HG03139 (cell line): Measurements from ENCODE around the gene ATP5ME.
"Not testable (repeated sequence)": the region's sequence is repeated elsewhere in the genome, so short reads cannot be mapped to it uniquely, and the experiment has no call there.

ENCODE experiments used
- ATAC-seq: cut with Tn5 transposase; IDR thresholded peaks from one replicate; pipeline ENCODE4 v1.9.1; 2021; ENCODE audit not compliant: unreplicated experiment

The ATP5ME gene

GRCh38 chr4:671769-672168 lies 2.3 kb downstream of the ATP5ME start:
- no peak for ATAC-seq

GRCh38 chr4:669806-670559 lies 4.1 kb downstream of the ATP5ME start:
- ATAC-seq, result not testable (repeated sequence)

GRCh38 chr4:668219-668618 lies 5.9 kb downstream of the ATP5ME start:
- ATAC-seq, result not testable (repeated sequence)

GRCh38 chr4:667545-667925 lies 6.5 kb downstream of the ATP5ME start:
- ATAC-seq, result no peak

GRCh38 chr4:666822-667544 lies 7.1 kb downstream of the ATP5ME start:
- ATAC-seq, result no peak

- no peak for ATAC-seq
These were observed 7.7 kb downstream of the ATP5ME start for GRCh38 chr4:666436-666810.

GRCh38 chr4:665751-666435 lies 8.2 kb downstream of the ATP5ME start:
- ATAC-seq, result no peak

GRCh38 chr4:665381-665750 lies 8.7 kb downstream of the ATP5ME start:
- no peak for ATAC-seq

- no peak for ATAC-seq
These were observed 9.3 kb downstream of the ATP5ME start for GRCh38 chr4:664713-665231.

- no peak for ATAC-seq
These were observed 10.3 kb downstream of the ATP5ME start for GRCh38 chr4:663438-664428.

GRCh38 chr4:663046-663437 lies 11.0 kb downstream of the ATP5ME start:
- ATAC-seq, result no peak

- ATAC-seq, result no peak
These were observed 12.0 kb downstream of the ATP5ME start for GRCh38 chr4:661881-662761.

- no peak for ATAC-seq
These were observed 12.8 kb downstream of the ATP5ME start for GRCh38 chr4:661231-661630.

- ATAC-seq, result no peak
These were observed 13.7 kb downstream of the ATP5ME start for GRCh38 chr4:660401-660800.

GRCh38 chr4:659851-660250 lies 14.2 kb downstream of the ATP5ME start:
- ATAC-seq, result no peak

GRCh38 chr4:658681-659667 lies 15.1 kb downstream of the ATP5ME start:
- no peak for ATAC-seq

GRCh38 chr4:657834-658667 lies 16.0 kb downstream of the ATP5ME start:
- ATAC-seq, result no peak
